ENCODE data around the gene C11orf65. TPM values are rescaled to one million over a fixed set of nuclear protein-coding genes. Genes with fewer than 3 reads are reported as not detected.
"Not testable (repeated sequence)": the region's sequence is repeated elsewhere in the genome, so short reads cannot be mapped to it uniquely, and the experiment has no call there.

C11orf65 gene
- total RNA-seq, 1 experiment from 2014 or later = not detected

DNA sequence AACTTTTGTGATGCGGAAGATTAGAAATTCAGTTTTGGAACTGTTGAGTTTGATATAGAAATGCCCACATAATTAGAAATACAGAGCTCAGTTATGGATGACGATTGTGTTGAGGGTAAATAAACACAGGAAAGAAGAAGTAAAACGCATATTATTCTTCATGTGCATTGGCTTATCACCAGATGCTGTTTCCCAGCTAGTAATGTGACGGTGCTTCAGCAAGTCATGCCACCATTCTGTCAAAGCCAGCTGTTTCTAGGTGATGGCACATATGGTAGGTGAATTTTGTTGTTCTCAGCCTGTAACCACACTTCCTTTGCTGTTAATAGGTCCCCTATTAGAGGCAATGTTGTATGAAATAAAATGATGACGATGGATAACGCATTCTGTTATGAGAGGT, 68.9 kb downstream of the C11orf65 start:
- H3K9me3 Mint-ChIP-seq (ENCODE audit: low read depth, unreplicated experiment) = no peaks in the 10 kb centered on the region
- intact Hi-C loops (cut with micrococcal nuclease; ENCODE audit: unreplicated experiment) = no loop called here
- H3K27me3 Mint-ChIP-seq (ENCODE audit: unreplicated experiment) = no peaks in the 10 kb centered on the region
- no TSS peak for BruUV-seq (replicated peaks)
- H3K36me3 Mint-ChIP-seq (ENCODE audit: insufficient read depth, unreplicated experiment) = no peaks in the 10 kb centered on the region
- H3K4me1 Mint-ChIP-seq (ENCODE audit: low read depth, unreplicated experiment) = no peaks in the 10 kb centered on the region
- CTCF ChIA-PET = no interaction called here
- no peak overlapping the region for H3K4me3 Mint-ChIP-seq (ENCODE audit: low read depth, unreplicated experiment)
- TF ChIP-seq, protein P1, sequence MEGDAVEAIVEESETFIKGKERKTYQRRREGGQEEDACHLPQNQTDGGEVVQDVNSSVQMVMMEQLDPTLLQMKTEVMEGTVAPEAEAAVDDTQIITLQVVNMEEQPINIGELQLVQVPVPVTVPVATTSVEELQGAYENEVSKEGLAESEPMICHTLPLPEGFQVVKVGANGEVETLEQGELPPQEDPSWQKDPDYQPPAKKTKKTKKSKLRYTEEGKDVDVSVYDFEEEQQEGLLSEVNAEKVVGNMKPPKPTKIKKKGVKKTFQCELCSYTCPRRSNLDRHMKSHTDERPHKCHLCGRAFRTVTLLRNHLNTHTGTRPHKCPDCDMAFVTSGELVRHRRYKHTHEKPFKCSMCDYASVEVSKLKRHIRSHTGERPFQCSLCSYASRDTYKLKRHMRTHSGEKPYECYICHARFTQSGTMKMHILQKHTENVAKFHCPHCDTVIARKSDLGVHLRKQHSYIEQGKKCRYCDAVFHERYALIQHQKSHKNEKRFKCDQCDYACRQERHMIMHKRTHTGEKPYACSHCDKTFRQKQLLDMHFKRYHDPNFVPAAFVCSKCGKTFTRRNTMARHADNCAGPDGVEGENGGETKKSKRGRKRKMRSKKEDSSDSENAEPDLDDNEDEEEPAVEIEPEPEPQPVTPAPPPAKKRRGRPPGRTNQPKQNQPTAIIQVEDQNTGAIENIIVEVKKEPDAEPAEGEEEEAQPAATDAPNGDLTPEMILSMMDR (IDR thresholded peaks at IDR 0.05; ENCODE audit: unreplicated experiment) = no peak
- H3K27ac Mint-ChIP-seq (ENCODE audit: unreplicated experiment) = no peak overlapping the region
- DNase-seq = no peak

DNA sequence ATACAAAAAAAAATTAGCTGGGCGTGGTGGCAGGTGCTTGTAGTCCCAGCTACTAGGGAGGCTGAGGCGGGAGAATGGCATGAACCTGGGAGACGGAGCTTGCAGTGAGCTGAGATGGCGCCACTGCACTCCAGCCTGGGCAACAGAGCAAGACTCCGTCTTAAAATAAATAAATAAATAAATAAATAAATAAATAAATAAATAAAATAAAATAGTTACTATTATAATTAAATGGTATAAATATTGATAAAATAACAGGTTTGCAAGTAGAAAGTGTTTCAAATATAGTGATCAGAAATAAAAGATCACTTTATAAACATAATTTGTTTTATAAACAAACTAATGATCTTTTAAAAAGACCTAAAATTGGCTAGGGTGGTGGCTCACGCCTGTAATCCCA, 70.7 kb downstream of the C11orf65 start:
- H3K4me3 Mint-ChIP-seq (ENCODE audit: low read depth, unreplicated experiment); DNase-seq; H3K36me3 Mint-ChIP-seq (ENCODE audit: insufficient read depth, unreplicated experiment); CTCF ChIA-PET; H3K27ac Mint-ChIP-seq (ENCODE audit: unreplicated experiment); intact Hi-C loops (cut with micrococcal nuclease; ENCODE audit: unreplicated experiment); BruUV-seq (replicated peaks); H3K27me3 Mint-ChIP-seq (ENCODE audit: unreplicated experiment); H3K4me1 Mint-ChIP-seq (ENCODE audit: low read depth, unreplicated experiment); H3K9me3 Mint-ChIP-seq (ENCODE audit: low read depth, unreplicated experiment): not testable (repeated sequence)

DNA sequence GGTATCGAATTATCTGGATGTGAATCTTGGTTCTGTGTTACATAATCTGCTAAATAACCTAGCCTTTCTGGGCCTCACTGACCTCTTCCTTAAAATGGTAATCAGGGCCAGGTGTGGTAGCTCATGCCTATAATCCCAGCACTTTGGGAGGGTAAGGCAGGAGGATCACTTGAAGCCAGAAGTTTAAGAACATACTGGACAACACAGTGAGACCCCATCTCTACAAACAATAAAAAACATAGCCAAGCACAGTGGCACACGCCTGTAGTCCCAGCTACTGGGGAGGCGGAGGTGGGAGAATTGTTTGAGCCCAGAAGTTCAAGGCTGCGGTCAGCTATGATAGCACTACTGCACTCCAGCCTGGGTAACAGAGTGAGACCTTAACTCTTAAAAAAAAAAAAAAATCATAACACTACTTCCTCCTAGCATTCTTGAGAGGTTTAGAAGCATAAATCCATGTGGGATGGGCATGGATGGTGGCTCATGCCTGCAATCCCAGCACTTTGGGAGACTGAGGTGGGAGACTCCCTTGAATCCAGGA, 72.5 kb downstream of the C11orf65 start:
- no peaks in the 10 kb centered on the region for H3K36me3 Mint-ChIP-seq (ENCODE audit: insufficient read depth, unreplicated experiment)
- no peak for DNase-seq
- CTCF ChIA-PET = no interaction called here
- no peaks in the 10 kb centered on the region for H3K27me3 Mint-ChIP-seq (ENCODE audit: unreplicated experiment)
- H3K9me3 Mint-ChIP-seq (ENCODE audit: low read depth, unreplicated experiment) = no peaks in the 10 kb centered on the region
- intact Hi-C loops (cut with micrococcal nuclease; ENCODE audit: unreplicated experiment) = no loop called here
- H3K4me3 Mint-ChIP-seq (ENCODE audit: low read depth, unreplicated experiment) = no peak overlapping the region
- no peak overlapping the region for H3K27ac Mint-ChIP-seq (ENCODE audit: unreplicated experiment)
- no peaks in the 10 kb centered on the region for H3K4me1 Mint-ChIP-seq (ENCODE audit: low read depth, unreplicated experiment)
- TF ChIP-seq, protein P1 (IDR thresholded peaks at IDR 0.05; ENCODE audit: unreplicated experiment) = no peak
- no TSS peak for BruUV-seq (replicated peaks)

DNA sequence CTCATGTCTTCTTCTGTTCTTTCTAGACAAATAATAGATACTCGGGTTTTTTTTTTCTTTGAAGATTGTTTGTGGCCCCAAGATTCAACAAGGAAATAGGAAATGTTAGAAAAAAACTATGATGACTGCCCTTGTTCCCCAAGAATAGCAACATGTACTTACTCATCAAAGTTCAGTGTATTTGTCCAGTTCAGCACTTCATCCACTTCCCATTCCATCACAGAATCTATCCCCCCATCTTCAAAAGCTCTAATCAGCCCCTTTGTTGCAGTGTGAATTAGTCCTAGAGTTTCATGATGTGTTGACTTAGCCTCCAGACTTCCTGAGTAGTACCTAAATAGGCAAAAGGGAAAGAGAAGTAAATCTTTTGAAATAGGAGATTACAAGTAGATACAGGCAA, 74.3 kb downstream of the C11orf65 start:
- Mint-ChIP-seq H3K4me3 (ENCODE audit: low read depth, unreplicated experiment) (no peak overlapping the region), H3K9me3 (ENCODE audit: low read depth, unreplicated experiment) (no peaks in the 10 kb centered on the region), H3K27me3 (ENCODE audit: unreplicated experiment) (no peaks in the 10 kb centered on the region), H3K36me3 (ENCODE audit: insufficient read depth, unreplicated experiment) (no peaks in the 10 kb centered on the region), H3K4me1 (ENCODE audit: low read depth, unreplicated experiment) (no peaks in the 10 kb centered on the region), H3K27ac (ENCODE audit: unreplicated experiment) (no peak overlapping the region)
- no peak for DNase-seq
- no TSS peak for BruUV-seq (replicated peaks)
- CTCF ChIA-PET = no interaction called here
- TF ChIP-seq, protein P1 (IDR thresholded peaks at IDR 0.05; ENCODE audit: unreplicated experiment) = no peak
- intact Hi-C loops (cut with micrococcal nuclease; ENCODE audit: unreplicated experiment) = no loop called here

DNA sequence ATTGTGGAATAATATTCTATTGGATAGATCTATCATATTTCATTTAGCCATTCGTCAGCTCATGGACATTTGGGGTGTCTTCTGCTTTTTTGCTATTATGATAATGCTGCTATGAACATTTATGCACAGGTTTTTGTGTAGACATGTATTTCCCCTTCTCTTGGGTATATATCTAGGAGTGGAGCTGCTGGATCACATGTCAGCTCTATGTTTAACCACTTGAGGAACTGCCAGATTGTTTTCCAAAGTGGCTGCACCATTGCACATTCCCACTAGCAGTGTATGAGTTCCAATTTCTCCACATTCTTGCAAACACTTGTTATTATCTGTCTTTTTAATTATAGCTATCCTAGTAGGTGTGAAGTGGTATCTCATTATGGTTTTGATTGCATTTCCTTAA, 75.0 kb downstream of the C11orf65 start:
- CTCF ChIA-PET = no interaction called here
- no TSS peak for BruUV-seq (replicated peaks)
- intact Hi-C loops (cut with micrococcal nuclease; ENCODE audit: unreplicated experiment) = no loop called here
- DNase-seq = no peak
- Mint-ChIP-seq H3K4me1 (ENCODE audit: low read depth, unreplicated experiment) (no peaks in the 10 kb centered on the region), H3K27ac (ENCODE audit: unreplicated experiment) (no peak overlapping the region), H3K36me3 (ENCODE audit: insufficient read depth, unreplicated experiment) (no peaks in the 10 kb centered on the region), H3K27me3 (ENCODE audit: unreplicated experiment) (no peaks in the 10 kb centered on the region), H3K4me3 (ENCODE audit: low read depth, unreplicated experiment) (no peak overlapping the region), H3K9me3 (ENCODE audit: low read depth, unreplicated experiment) (no peaks in the 10 kb centered on the region)
- TF ChIP-seq, protein P1 (IDR thresholded peaks at IDR 0.05; ENCODE audit: unreplicated experiment) = no peak
